Measurements from ENCODE around the gene C9orf153. TPM values are rescaled to one million over a fixed set of nuclear protein-coding genes. Genes with fewer than 3 reads are reported as not detected.

Gene C9orf153
- total RNA-seq, 2 donors from 2014 or later, result 0.68 to 0.92 TPM

GRCh38 chr9:86252870-86253269, 6.6 kb downstream of the C9orf153 start:
- Histone ChIP-seq H3K27ac (no peak overlapping the region), H3K4me1 (ENCODE audit: control insufficient read depth in 1 of 2, low read depth in 2 of 2) (no peaks in the 10 kb centered on the region), H3K9me3 (no peaks in the 10 kb centered on the region), H3K27me3 (replicated peaks; ENCODE audit: insufficient read depth) (no peaks in the 10 kb centered on the region), H3K36me3 (no peaks in the 10 kb centered on the region), H3K4me3 (no peak overlapping the region)
- no peak for ATAC-seq (ENCODE audit: insufficient number of reproducible peaks, low FRiP score, low read depth)
- no peak for TF ChIP-seq CTCF (IDR thresholded peaks at IDR 0.05)
- no peak for DNase-seq (ENCODE audit: low spot score)

DNA sequence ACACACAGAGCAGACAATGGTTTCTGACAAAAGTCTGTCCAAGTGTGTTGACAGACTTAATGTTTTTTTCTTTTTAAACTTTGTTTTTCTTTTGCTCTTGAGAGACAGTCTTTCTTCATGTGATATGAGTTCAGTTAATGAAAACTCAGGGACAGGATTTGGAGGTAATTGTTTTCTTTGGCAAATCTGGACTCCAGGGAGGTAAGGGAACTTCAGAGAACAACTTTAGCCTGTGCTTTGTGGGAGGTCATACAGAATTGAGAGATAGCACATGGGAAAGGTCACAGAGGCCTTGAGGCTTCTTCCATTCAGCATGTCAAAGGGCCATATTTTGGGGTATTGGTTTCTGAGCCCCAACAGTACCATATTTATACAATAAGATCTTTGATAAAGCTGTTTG, 9.3 kb downstream of the C9orf153 start:
- no peaks in the 10 kb centered on the region for H3K36me3 ChIP-seq

DNA sequence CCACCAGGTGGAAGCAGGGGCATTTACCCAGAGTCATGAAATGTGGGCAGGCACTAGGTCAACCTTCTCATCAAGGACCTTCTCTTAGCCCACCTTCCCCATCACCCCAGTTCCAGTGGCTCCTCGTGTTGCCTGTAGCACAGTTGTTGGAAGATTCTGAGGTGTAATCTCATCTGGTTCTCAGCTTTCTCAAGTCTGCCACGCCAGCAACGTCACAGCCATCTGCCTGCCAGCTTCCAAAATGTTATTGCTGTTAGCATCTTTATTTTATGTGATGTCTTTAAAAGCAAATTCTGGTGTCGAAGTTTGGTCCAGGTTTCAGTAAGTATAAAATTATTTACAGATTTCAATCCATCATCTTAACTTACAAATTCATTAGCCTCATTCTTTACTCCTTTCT, 10.7 kb downstream of the C9orf153 start:
- H3K27ac ChIP-seq, result no peak overlapping the region
- no peak for DNase-seq (ENCODE audit: low spot score)
- no peaks in the 10 kb centered on the region for H3K27me3 ChIP-seq (replicated peaks; ENCODE audit: insufficient read depth)
- no peaks in the 10 kb centered on the region for H3K4me1 ChIP-seq (ENCODE audit: control insufficient read depth in 1 of 2, low read depth in 2 of 2)
- TF ChIP-seq CTCF (IDR thresholded peaks at IDR 0.05), result no peak
- H3K9me3 ChIP-seq, result no peaks in the 10 kb centered on the region
- no peaks in the 10 kb centered on the region for H3K36me3 ChIP-seq
- no peak for ATAC-seq (ENCODE audit: insufficient number of reproducible peaks, low FRiP score, low read depth)
- no peak overlapping the region for H3K4me3 ChIP-seq

More for the DNA sequence above, 9.3 kb downstream of the C9orf153 start:
- no peak overlapping the region for H3K27ac ChIP-seq
- H3K27me3 ChIP-seq (replicated peaks; ENCODE audit: insufficient read depth), result no peaks in the 10 kb centered on the region
- H3K4me1 ChIP-seq (ENCODE audit: control insufficient read depth in 1 of 2, low read depth in 2 of 2), result no peaks in the 10 kb centered on the region
- DNase-seq (ENCODE audit: low spot score) (no peak), ATAC-seq (ENCODE audit: insufficient number of reproducible peaks, low FRiP score, low read depth) (no peak)
- no peak for TF ChIP-seq CTCF (IDR thresholded peaks at IDR 0.05)
- no peaks in the 10 kb centered on the region for H3K9me3 ChIP-seq
- H3K4me3 ChIP-seq, result no peak overlapping the region

- no peaks in the 10 kb centered on the region for H3K9me3 ChIP-seq
- no peaks in the 10 kb centered on the region for H3K4me1 ChIP-seq (ENCODE audit: control insufficient read depth in 1 of 2, low read depth in 2 of 2)
- no peaks in the 10 kb centered on the region for H3K36me3 ChIP-seq
- ATAC-seq (ENCODE audit: insufficient number of reproducible peaks, low FRiP score, low read depth), result no peak
- TF ChIP-seq CTCF (IDR thresholded peaks at IDR 0.05), result no peak
- no peaks in the 10 kb centered on the region for H3K27me3 ChIP-seq (replicated peaks; ENCODE audit: insufficient read depth)
- no peak for DNase-seq (ENCODE audit: low spot score)
- H3K27ac ChIP-seq, result no peak overlapping the region
- H3K4me3 ChIP-seq, result no peak overlapping the region
Measured at GRCh38 chr9:86246752-86247161, 12.7 kb downstream of the C9orf153 start.

DNA sequence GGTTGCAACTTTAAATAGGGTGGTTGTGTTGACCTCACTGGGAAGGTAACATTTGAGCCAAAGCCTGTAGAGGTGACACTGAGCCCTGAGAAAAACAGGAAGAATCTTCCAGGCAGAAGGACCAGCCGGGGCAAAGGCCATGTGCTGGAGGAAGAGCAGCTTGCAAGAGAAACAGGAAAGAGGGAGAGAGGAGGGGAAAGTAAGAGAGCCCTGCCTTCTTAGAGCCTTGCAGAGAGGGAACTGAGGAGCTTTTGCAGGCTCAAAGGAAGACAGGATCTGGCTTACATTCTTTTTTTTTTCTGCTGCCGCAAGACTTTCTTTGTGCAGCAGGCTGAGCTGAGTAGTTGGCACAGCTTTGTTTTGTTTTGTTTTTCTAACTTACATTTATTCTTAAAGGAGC, 17.4 kb downstream of the C9orf153 start:
- Histone ChIP-seq H3K9me3 (no peaks in the 10 kb centered on the region), H3K36me3 (no peaks in the 10 kb centered on the region), H3K4me1 (ENCODE audit: control insufficient read depth in 1 of 2, low read depth in 2 of 2) (no peaks in the 10 kb centered on the region), H3K27ac (no peak overlapping the region), H3K27me3 (replicated peaks; ENCODE audit: insufficient read depth) (no peaks in the 10 kb centered on the region), H3K4me3 (no peak overlapping the region)
- ATAC-seq (ENCODE audit: insufficient number of reproducible peaks, low FRiP score, low read depth) (no peak), DNase-seq (ENCODE audit: low spot score) (no peak)
- no peak for TF ChIP-seq CTCF (IDR thresholded peaks at IDR 0.05)
